HepG2 (cell line): ENCODE data around the gene PARN. TPM values are rescaled to one million over a fixed set of nuclear protein-coding genes. Genes with fewer than 3 reads are reported as not detected.
"Not testable (repeated sequence)": the region's sequence is repeated elsewhere in the genome, so short reads cannot be mapped to it uniquely, and the experiment has no call there.

Source experiments
- GABPA ChIP-seq, 2 experiments: IDR thresholded peaks; 2 replicates each; pipeline ENCODE4 v1.6.1; 2011 to 2016; ENCODE audit warnings: low read depth in 2 of 2, low read length in 1 of 2, missing biosample characterization in 1 of 2, missing genetic modification characterization in 1 of 2
- KDM5B ChIP-seq: sonication (generic); formaldehyde crosslinking; IDR thresholded peaks from 2 replicates; pipeline ENCODE4 v1.4.0; 2020; ENCODE audit warnings: missing genetic modification reagents, mild to moderate bottlenecking, borderline replicate concordance
- POLR2A ChIP-seq, 2 experiments: IDR thresholded peaks; 2 replicates each; pipeline ENCODE4 v1.6.1; 2011; ENCODE audit warnings: low read depth in 2 of 2, low read length in 2 of 2, mild to moderate bottlenecking in 1 of 2, moderate library complexity in 1 of 2; ENCODE audit not compliant: insufficient read depth in 1 of 2
- POLR2G ChIP-seq: fragments of 200-400 bp; formaldehyde crosslinking; IDR thresholded peaks from 2 replicates; pipeline ENCODE4 v1.6.1; 2018; ENCODE audit warnings: mild to moderate bottlenecking, low read depth, low read length, moderate library complexity
- SP4 ChIP-seq: sonication (generic); formaldehyde crosslinking; IDR thresholded peaks from 2 replicates; pipeline ENCODE4 v1.8.1; 2023; ENCODE audit warnings: mild to moderate bottlenecking, missing genetic modification reagents
- SPEN ChIP-seq: sonication (generic); formaldehyde crosslinking; IDR thresholded peaks from 2 replicates; pipeline ENCODE4 v1.5.1; 2020; ENCODE audit warnings: low read depth, mild to moderate bottlenecking, missing genetic modification reagents
- XRCC5 ChIP-seq: fragments of 200-400 bp; formaldehyde crosslinking; optimal IDR thresholded peaks from 2 replicates; pipeline ENCODE3; 2017; ENCODE audit warnings: mild to moderate bottlenecking, low read length
- ZFX ChIP-seq: sonication (generic); formaldehyde crosslinking; IDR thresholded peaks from 2 replicates; pipeline ENCODE4 v1.4.0; 2020; ENCODE audit warnings: mild to moderate bottlenecking, low read depth, missing genetic modification reagents, moderate library complexity
- ZIK1 ChIP-seq: sonication (generic); formaldehyde crosslinking; IDR thresholded peaks from 2 replicates; pipeline ENCODE4 v1.5.0; 2020; ENCODE audit warnings: mild to moderate bottlenecking, low read depth, missing genetic modification reagents, borderline replicate concordance
- ZNF563 ChIP-seq: sonication (generic); formaldehyde crosslinking; IDR thresholded peaks from 2 replicates; pipeline ENCODE4 v1.8.0; 2022; ENCODE audit warnings: mild to moderate bottlenecking, moderate library complexity, missing genetic modification reagents
- ZSCAN9 ChIP-seq: IDR thresholded peaks from 2 replicates; pipeline ENCODE4 v1.6.1; 2016; ENCODE audit warnings: borderline replicate concordance
- polyA plus RNA-seq, 8 experiments: library from polyadenylated mRNA; depleted of rRNA in 3 of 8; stranded (reverse) in 7 of 8; unstranded in 1 of 8; fragments of >200 nt; fragmentation: Illumina TruSeq in 4 of 8; extraction: Trizol in 4 of 8; gene quantifications; 2 replicates each; pipeline versions ENCODE4 v1.2.1 to v1.2.3, GENCODE V29; 2011 to 2016; ENCODE audit warnings: low read depth in 4 of 8, missing spikeins in 1 of 8, mixed read lengths in 1 of 8; ENCODE audit not compliant: insufficient read depth in 1 of 8
- total RNA-seq, 5 experiments: library from RNA; depleted of rRNA; stranded (reverse); fragments of >200 nt; fragmentation: Illumina TruSeq; extraction: Trizol; gene quantifications; 2 replicates each; pipeline ENCODE4 v1.2.3, GENCODE V29; 2016; ENCODE audit warnings: low read depth in 1 of 5
- TF ChIP-seq, protein P1 (sequence below): sonication (generic); formaldehyde crosslinking; IDR thresholded peaks from 2 replicates; pipeline ENCODE4 v1.9.0; 2021; ENCODE audit warnings: mild to moderate bottlenecking, missing genetic modification reagents
- TF ChIP-seq, protein P2 (sequence below): sonication (generic); formaldehyde crosslinking; IDR thresholded peaks from 2 replicates; pipeline ENCODE4 v1.5.1; 2020; ENCODE audit warnings: mild to moderate bottlenecking, missing genetic modification reagents, moderate library complexity
- TF ChIP-seq, protein P3 (sequence below): sonication (generic); formaldehyde crosslinking; IDR thresholded peaks from 2 replicates; pipeline ENCODE4 v1.4.0; 2020; ENCODE audit warnings: missing genetic modification reagents

Gene PARN
- total and polyA plus RNA-seq, 2 of the 13 experiments (the other 11 are each of a cell fraction or from before 2014, with no cell fraction given) = 13.3 to 47.6 TPM

DNA sequence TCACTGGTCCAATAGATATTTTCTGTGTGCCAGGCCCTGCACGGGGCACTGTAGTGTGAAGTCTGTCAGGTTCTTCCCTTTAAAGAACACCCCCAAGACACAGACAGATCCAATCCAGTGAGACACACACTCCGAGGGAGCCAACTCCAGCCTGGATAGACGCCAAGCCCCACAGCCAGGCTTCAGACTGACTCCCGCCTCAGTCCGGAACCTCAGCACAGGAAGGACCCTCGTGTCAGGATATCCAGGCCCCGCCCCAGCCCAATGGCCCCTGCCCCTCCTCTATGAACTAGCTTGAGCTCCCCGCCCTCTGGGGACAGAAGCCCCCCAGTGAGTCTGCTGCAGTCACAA is 228.4 kb downstream of the PARN start (continued):
- TF ChIP-seq, protein P1, sequence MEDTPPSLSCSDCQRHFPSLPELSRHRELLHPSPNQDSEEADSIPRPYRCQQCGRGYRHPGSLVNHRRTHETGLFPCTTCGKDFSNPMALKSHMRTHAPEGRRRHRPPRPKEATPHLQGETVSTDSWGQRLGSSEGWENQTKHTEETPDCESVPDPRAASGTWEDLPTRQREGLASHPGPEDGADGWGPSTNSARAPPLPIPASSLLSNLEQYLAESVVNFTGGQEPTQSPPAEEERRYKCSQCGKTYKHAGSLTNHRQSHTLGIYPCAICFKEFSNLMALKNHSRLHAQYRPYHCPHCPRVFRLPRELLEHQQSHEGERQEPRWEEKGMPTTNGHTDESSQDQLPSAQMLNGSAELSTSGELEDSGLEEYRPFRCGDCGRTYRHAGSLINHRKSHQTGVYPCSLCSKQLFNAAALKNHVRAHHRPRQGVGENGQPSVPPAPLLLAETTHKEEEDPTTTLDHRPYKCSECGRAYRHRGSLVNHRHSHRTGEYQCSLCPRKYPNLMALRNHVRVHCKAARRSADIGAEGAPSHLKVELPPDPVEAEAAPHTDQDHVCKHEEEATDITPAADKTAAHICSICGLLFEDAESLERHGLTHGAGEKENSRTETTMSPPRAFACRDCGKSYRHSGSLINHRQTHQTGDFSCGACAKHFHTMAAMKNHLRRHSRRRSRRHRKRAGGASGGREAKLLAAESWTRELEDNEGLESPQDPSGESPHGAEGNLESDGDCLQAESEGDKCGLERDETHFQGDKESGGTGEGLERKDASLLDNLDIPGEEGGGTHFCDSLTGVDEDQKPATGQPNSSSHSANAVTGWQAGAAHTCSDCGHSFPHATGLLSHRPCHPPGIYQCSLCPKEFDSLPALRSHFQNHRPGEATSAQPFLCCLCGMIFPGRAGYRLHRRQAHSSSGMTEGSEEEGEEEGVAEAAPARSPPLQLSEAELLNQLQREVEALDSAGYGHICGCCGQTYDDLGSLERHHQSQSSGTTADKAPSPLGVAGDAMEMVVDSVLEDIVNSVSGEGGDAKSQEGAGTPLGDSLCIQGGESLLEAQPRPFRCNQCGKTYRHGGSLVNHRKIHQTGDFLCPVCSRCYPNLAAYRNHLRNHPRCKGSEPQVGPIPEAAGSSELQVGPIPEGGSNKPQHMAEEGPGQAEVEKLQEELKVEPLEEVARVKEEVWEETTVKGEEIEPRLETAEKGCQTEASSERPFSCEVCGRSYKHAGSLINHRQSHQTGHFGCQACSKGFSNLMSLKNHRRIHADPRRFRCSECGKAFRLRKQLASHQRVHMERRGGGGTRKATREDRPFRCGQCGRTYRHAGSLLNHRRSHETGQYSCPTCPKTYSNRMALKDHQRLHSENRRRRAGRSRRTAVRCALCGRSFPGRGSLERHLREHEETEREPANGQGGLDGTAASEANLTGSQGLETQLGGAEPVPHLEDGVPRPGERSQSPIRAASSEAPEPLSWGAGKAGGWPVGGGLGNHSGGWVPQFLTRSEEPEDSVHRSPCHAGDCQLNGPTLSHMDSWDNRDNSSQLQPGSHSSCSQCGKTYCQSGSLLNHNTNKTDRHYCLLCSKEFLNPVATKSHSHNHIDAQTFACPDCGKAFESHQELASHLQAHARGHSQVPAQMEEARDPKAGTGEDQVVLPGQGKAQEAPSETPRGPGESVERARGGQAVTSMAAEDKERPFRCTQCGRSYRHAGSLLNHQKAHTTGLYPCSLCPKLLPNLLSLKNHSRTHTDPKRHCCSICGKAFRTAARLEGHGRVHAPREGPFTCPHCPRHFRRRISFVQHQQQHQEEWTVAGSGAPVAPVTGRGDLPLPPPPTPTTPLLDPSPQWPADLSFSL = 0 out of 2 replicates have a peak, but pooled peaks have one; percentile 20
- peak; percentile 9 for TF ChIP-seq XRCC5
- TF ChIP-seq ZIK1 (CRISPR knock-in tag) = 0 out of 2 replicates have a peak, but pooled peaks have one; percentile 58
- 0 out of 2 replicates have a peak, but pooled peaks have one; percentile 6 for TF ChIP-seq KDM5B (CRISPR knock-in tag)
- TF ChIP-seq SP4 (CRISPR knock-in tag) = 0 out of 2 replicates have a peak, but pooled peaks have one; percentile 35
- TF ChIP-seq ZSCAN9 = peak; percentile 36; the same call in 1 of the 2 replicates
- not testable (repeated sequence) for TF ChIP-seq GABPA (IDR thresholded peaks at IDR 0.05; ENCODE audit: low read depth, low read length)
- TF ChIP-seq GABPA (CRISPR knock-in tag; IDR thresholded peaks at IDR 0.05; ENCODE audit: low read depth) = 0 out of 2 replicates have a peak, but pooled peaks have one; percentile 34
- TF ChIP-seq POLR2A (IDR thresholded peaks at IDR 0.05; ENCODE audit: insufficient read depth in 1 of 2, low read depth in 2 of 2, low read length in 2 of 2) = peak in 1 of 2 experiments; percentile 13; a peak in 1 of 4 replicates
- TF ChIP-seq SPEN (CRISPR knock-in tag) = peak; percentile 18; the same call in 1 of the 2 replicates
- peak; percentile 20; the same call in 1 of the 2 replicates for TF ChIP-seq POLR2G
- TF ChIP-seq, protein P2, sequence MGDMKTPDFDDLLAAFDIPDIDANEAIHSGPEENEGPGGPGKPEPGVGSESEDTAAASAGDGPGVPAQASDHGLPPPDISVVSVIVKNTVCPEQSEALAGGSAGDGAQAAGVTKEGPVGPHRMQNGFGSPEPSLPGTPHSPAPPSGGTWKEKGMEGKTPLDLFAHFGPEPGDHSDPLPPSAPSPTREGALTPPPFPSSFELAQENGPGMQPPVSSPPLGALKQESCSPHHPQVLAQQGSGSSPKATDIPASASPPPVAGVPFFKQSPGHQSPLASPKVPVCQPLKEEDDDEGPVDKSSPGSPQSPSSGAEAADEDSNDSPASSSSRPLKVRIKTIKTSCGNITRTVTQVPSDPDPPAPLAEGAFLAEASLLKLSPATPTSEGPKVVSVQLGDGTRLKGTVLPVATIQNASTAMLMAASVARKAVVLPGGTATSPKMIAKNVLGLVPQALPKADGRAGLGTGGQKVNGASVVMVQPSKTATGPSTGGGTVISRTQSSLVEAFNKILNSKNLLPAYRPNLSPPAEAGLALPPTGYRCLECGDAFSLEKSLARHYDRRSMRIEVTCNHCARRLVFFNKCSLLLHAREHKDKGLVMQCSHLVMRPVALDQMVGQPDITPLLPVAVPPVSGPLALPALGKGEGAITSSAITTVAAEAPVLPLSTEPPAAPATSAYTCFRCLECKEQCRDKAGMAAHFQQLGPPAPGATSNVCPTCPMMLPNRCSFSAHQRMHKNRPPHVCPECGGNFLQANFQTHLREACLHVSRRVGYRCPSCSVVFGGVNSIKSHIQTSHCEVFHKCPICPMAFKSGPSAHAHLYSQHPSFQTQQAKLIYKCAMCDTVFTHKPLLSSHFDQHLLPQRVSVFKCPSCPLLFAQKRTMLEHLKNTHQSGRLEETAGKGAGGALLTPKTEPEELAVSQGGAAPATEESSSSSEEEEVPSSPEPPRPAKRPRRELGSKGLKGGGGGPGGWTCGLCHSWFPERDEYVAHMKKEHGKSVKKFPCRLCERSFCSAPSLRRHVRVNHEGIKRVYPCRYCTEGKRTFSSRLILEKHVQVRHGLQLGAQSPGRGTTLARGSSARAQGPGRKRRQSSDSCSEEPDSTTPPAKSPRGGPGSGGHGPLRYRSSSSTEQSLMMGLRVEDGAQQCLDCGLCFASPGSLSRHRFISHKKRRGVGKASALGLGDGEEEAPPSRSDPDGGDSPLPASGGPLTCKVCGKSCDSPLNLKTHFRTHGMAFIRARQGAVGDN (CRISPR knock-in tag) = peak; percentile 77
- 0 out of 2 replicates have a peak, but pooled peaks have one; percentile 61 for TF ChIP-seq ZNF563 (CRISPR knock-in tag)
- peak; percentile 5; the same call in 1 of the 2 replicates for TF ChIP-seq ZFX (CRISPR knock-in tag)
- TF ChIP-seq, protein P3, sequence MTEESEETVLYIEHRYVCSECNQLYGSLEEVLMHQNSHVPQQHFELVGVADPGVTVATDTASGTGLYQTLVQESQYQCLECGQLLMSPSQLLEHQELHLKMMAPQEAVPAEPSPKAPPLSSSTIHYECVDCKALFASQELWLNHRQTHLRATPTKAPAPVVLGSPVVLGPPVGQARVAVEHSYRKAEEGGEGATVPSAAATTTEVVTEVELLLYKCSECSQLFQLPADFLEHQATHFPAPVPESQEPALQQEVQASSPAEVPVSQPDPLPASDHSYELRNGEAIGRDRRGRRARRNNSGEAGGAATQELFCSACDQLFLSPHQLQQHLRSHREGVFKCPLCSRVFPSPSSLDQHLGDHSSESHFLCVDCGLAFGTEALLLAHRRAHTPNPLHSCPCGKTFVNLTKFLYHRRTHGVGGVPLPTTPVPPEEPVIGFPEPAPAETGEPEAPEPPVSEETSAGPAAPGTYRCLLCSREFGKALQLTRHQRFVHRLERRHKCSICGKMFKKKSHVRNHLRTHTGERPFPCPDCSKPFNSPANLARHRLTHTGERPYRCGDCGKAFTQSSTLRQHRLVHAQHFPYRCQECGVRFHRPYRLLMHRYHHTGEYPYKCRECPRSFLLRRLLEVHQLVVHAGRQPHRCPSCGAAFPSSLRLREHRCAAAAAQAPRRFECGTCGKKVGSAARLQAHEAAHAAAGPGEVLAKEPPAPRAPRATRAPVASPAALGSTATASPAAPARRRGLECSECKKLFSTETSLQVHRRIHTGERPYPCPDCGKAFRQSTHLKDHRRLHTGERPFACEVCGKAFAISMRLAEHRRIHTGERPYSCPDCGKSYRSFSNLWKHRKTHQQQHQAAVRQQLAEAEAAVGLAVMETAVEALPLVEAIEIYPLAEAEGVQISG (CRISPR knock-in tag) = 0 out of 2 replicates have a peak, but pooled peaks have one; percentile 20
